GM12878 (cell line): ENCODE results near the gene ATP6V1G3. TPM values are rescaled to one million over a fixed set of nuclear protein-coding genes. Genes with fewer than 3 reads are reported as not detected.

Source experiments
- ATAC-seq: fragments of 200-7000 bp; cut with Tn5 transposase; 3 replicates; pipeline ENCODE4 v1.9.1; 2020; ENCODE audit warnings: mild to moderate bottlenecking, moderate library complexity
- BruUV-seq: library from RNA; stranded (reverse); fragments of 400-500 nt; replicated peaks from 2 replicates; lab custom pipeline; 2021; lab: Mats Ljungman, UMichigan
- CTCF ChIA-PET: fragments of 300-600 bp; sonication (Branson Sonifier 250); formaldehyde crosslinking; extraction: SDS; loops from one replicate; lab custom pipeline; 2021; ENCODE audit warnings: inconsistent platforms; lab: Yijun Ruan, JAX
- POLR2A ChIA-PET: fragments of 350-600 bp; formaldehyde crosslinking; extraction: SDS; loops from one replicate; lab custom pipeline; 2021; ENCODE audit warnings: inconsistent platforms; lab: Charles Lee
- RAD21 ChIA-PET: fragments of 300-600 bp; sonication (Branson Sonifier 250); formaldehyde crosslinking; loops from one replicate; lab custom pipeline; 2023; ENCODE audit warnings: antibody characterized with exemption; ENCODE audit not compliant: unreplicated experiment; lab: Charles Lee
- SMC1A ChIA-PET: fragments of 300-600 bp; sonication (Branson Sonifier 250); formaldehyde crosslinking; loops from one replicate; lab custom pipeline; 2023; ENCODE audit not compliant: unreplicated experiment, uncharacterized antibody; lab: Charles Lee
- DNase-seq: peaks from one replicate; pipeline ENCODE4 v3.0.0-alpha.2; 2011; ENCODE audit warnings: low read depth, low spot score
- FAIRE-seq: peaks from 3 replicates; lab custom pipeline; 2011; peaks lifted over from hg19 to GRCh38; lab: Jason Lieb, UNC
- H2AFZ ChIP-seq: 2 replicates; pipeline ENCODE4 v1.6.0; 2011; ENCODE audit warnings: low read depth, low read length, control low read depth; ENCODE audit not compliant: control insufficient read depth
- H3K27ac ChIP-seq: 2 replicates; pipeline ENCODE4 v1.5.1; 2011; ENCODE audit warnings: control low read depth; ENCODE audit not compliant: control insufficient read depth, insufficient read depth
- H3K27me3 ChIP-seq, 2 experiments: replicated peaks in 1 of 2; 2 replicates each; pipeline versions ENCODE4 v1.6.0 to v1.6.1; 2011; ENCODE audit warnings: low read length in 1 of 2; ENCODE audit not compliant: control insufficient read depth in 2 of 2, insufficient read depth in 2 of 2
- H3K36me3 ChIP-seq, 2 experiments: 2 replicates each; pipeline ENCODE4 v1.5.1; 2011; ENCODE audit warnings: low read length in 1 of 2; ENCODE audit not compliant: control insufficient read depth in 2 of 2, insufficient read depth in 2 of 2
- H3K4me1 ChIP-seq: 2 replicates; pipeline ENCODE4 v1.6.1; 2011; ENCODE audit warnings: mild to moderate bottlenecking, low read length, moderate library complexity, mixed read lengths; ENCODE audit not compliant: control insufficient read depth, insufficient read depth
- H3K4me2 ChIP-seq: 2 replicates; pipeline ENCODE4 v1.6.0; 2011; ENCODE audit warnings: control low read depth; ENCODE audit not compliant: control insufficient read depth, insufficient read depth
- H3K4me3 ChIP-seq: fragments of 200-600 bp; sonication (generic); 2 replicates; pipeline ENCODE4 v1.5.1; 2016
- H3K79me2 ChIP-seq: 2 replicates; pipeline ENCODE4 v1.6.0; 2011; ENCODE audit warnings: low read length; ENCODE audit not compliant: control insufficient read depth, insufficient read depth
- H3K9ac ChIP-seq: 2 replicates; pipeline ENCODE4 v1.8.0; 2011; ENCODE audit warnings: low read length, control low read depth, mixed read lengths; ENCODE audit not compliant: control insufficient read depth, insufficient read depth
- H3K9me3 ChIP-seq: replicated peaks from 3 replicates; pipeline ENCODE4 v1.5.1; 2011; ENCODE audit warnings: mild to moderate bottlenecking, low read length; ENCODE audit not compliant: control insufficient read depth, insufficient read depth
- H4K20me1 ChIP-seq: 2 replicates; pipeline ENCODE4 v1.6.0; 2011; ENCODE audit not compliant: control insufficient read depth, insufficient read depth
- POLR2AphosphoS2 ChIP-seq: IDR thresholded peaks from 2 replicates; pipeline ENCODE4 v1.6.1; 2011; ENCODE audit warnings: low read depth, mild to moderate bottlenecking, low read length, improper control_type of control experiment, moderate library complexity
- SPI1 ChIP-seq: IDR thresholded peaks from 2 replicates; pipeline ENCODE4 v1.6.1; 2011; ENCODE audit warnings: low read depth, mild to moderate bottlenecking, low read length, moderate library complexity, borderline replicate concordance; ENCODE audit not compliant: insufficient read depth
- SREBF2 ChIP-seq: IDR thresholded peaks from 2 replicates; pipeline ENCODE4 v1.6.1; 2012; ENCODE audit warnings: mild to moderate bottlenecking, low read length
- WGBS: methylation state at CpG from one replicate; pipeline ENCODE4 v1.1.6; 2016; ENCODE audit warnings: low lambda C conversion rate; ENCODE audit not compliant: insufficient replicate concordance, insufficient coverage; ENCODE audit errors: missing lambda C conversion rate; 5-methylcytosine and 5-hydroxymethylcytosine counted together
- in situ Hi-C: fragments of 300-500 bp; cut with MboI; formaldehyde crosslinking; loops from 9 replicates; pipeline ENCODE4 v1.14.3; 2018; ENCODE audit warnings: mixed read lengths
- intact Hi-C: fragments of 100-400 bp; cut with micrococcal nuclease; formaldehyde crosslinking; loops from one replicate; pipeline ENCODE4 v1.14.2; 2022; ENCODE audit not compliant: unreplicated experiment
- polyA plus RNA-seq, 11 experiments: library from polyadenylated mRNA; depleted of rRNA in 4 of 11; unstranded in 6 of 11; stranded (reverse) in 5 of 11; fragments of >200 nt; fragmentation: Nextera tagmentation in 4 of 11; fragmentation: Illumina TruSeq in 1 of 11; extraction: Ambion mirVana in 4 of 11; extraction: Trizol in 1 of 11; gene quantifications; 1 replicate in 1 of 11; 2 replicates in 10 of 11; pipeline versions ENCODE4 v1.2.1 to v1.2.3, GENCODE V29; 2011 to 2016; ENCODE audit warnings: inconsistent platforms in 2 of 11, missing spikeins in 2 of 11, low read depth in 1 of 11
- total RNA-seq, 4 experiments: library from RNA; depleted of rRNA in 3 of 4; stranded (reverse); fragments of >200 nt in 3 of 4; fragmentation: Illumina TruSeq in 1 of 4; extraction: Trizol in 1 of 4; gene quantifications; 2 replicates each; pipeline versions ENCODE4 v1.2.1 to v1.2.3, GENCODE V29; 2013 to 2021
- TF ChIP-seq, protein P1 (sequence below): fragments of 450-650 bp; IDR thresholded peaks from 2 replicates; pipeline ENCODE4 v1.6.1; 2017; ENCODE audit warnings: low read depth, mild to moderate bottlenecking, moderate library complexity

Gene ATP6V1G3
- total and polyA plus RNA-seq, 10 of the 15 experiments (the other 5 are each of a cell fraction or from before 2014, with no cell fraction given): 0.22 TPM; not detected in 9

DNA sequence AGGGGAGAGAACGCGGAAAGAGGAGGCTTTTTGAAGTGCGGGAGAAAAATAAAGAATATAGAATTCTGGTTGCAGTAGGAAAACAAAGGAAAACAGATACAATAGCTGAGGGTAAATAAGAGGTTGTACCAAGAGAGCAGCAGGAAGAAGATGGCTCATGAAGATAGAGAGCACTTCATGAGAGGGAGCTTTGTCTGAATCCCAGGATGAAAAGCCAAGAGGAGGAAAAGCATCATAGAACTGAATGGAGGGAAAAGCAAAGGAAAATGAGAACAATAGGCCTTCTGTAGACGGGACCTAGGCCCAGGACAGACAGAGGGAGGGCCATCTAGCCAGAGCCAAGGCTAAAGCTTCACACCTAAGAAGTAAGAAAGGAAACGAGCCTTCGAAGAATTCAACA, 49.5 kb downstream of the ATP6V1G3 start (continued):
- TF ChIP-seq, protein P1, sequence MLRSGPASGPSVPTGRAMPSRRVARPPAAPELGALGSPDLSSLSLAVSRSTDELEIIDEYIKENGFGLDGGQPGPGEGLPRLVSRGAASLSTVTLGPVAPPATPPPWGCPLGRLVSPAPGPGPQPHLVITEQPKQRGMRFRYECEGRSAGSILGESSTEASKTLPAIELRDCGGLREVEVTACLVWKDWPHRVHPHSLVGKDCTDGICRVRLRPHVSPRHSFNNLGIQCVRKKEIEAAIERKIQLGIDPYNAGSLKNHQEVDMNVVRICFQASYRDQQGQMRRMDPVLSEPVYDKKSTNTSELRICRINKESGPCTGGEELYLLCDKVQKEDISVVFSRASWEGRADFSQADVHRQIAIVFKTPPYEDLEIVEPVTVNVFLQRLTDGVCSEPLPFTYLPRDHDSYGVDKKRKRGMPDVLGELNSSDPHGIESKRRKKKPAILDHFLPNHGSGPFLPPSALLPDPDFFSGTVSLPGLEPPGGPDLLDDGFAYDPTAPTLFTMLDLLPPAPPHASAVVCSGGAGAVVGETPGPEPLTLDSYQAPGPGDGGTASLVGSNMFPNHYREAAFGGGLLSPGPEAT: no peak
- no peak for TF ChIP-seq SREBF2

DNA sequence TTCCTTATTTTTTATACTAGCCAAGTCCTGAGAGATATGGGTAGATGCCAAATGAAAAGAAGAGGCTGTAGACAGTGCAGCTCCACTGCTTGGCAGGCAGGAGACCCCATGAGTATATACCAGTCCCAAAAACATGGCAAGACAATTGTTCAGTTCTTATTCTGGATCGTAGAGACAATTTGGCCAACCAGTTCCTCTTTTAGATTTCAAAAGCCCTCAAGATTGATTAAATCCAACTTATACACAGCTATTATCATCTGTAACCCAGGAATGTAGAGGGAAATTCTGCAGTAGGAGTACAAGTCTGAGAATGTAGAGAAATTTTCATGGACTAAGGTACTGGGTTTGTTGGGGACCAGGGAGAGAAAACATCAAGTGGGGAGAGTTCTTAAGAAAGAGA, 50.3 kb downstream of the ATP6V1G3 start:
- Histone ChIP-seq H3K27ac (no peak overlapping the region), H2AFZ (no peak overlapping the region), H3K27me3 (no peaks in the 10 kb centered on the region), H3K9ac (no peak overlapping the region), H3K4me2 (no peak overlapping the region), H3K9me3 (no peaks in the 10 kb centered on the region), H4K20me1 (no peaks in the 10 kb centered on the region), H3K4me1 (no peaks in the 10 kb centered on the region), H3K36me3 (no peaks in the 10 kb centered on the region), H3K79me2 (no peaks in the 10 kb centered on the region), H3K4me3 (no peak overlapping the region)
- DNase-seq: no peak
- TF ChIP-seq POLR2AphosphoS2 (no peak), SPI1 (peak; percentile 47)
- ChIA-PET POLR2A (no interaction called here), CTCF (interaction anchor here (1.4 kb wide), 1 partner anchor 11 kb away, joined by 4 read pairs; no protein-coding TSS in a partner anchor), SMC1A (interaction anchor here (1.0 kb wide), 1 partner anchor 105 kb away, joined by 3 read pairs; no protein-coding TSS in a partner anchor), RAD21 (no interaction called here)
- in situ Hi-C loops (no loop called here), intact Hi-C loops (no loop called here)
- FAIRE-seq: no peak
- no peak for ATAC-seq
- WGBS: 56% methylated on average over 1 of the region's 1 CpG
- BruUV-seq: no TSS peak
